Spleen (tissue), 7 donors: ENCODE measurements around the gene DLG1.

ENCODE experiments used
- POLR2A ChIP-seq, 3 donors: fragments of 450-650 bp; IDR thresholded peaks; one replicate each; pipeline ENCODE4 v1.5.1; 2017; ENCODE audit warnings: antibody characterized with exemption in 3 of 3, mild to moderate bottlenecking in 1 of 3
- TF ChIP-seq, protein P1 (sequence below), 11 experiments: fragments of 200-600 bp in 7 of 11; fragments of 450-650 bp in 4 of 11; sonication (generic) in 4 of 11; IDR thresholded peaks in 8 of 11; conservative IDR thresholded peaks in 3 of 11; 1 replicate in 7 of 11; 2 replicates in 4 of 11; pipeline versions ENCODE4 v1.4.0 to v1.8.0; 2016 to 2021; ENCODE audit warnings: antibody characterized with exemption in 11 of 11, inconsistent platforms in 4 of 11, mild to moderate bottlenecking in 1 of 11
- donor health status: DM: no; HTN: no; CAD: no; lungs with moderate emphysema.
- donor health status: DM: no; HTN: no; CAD: no.
- donor health status: DM: no; HTN: no; CAD: no.

- TF ChIP-seq, protein P1, sequence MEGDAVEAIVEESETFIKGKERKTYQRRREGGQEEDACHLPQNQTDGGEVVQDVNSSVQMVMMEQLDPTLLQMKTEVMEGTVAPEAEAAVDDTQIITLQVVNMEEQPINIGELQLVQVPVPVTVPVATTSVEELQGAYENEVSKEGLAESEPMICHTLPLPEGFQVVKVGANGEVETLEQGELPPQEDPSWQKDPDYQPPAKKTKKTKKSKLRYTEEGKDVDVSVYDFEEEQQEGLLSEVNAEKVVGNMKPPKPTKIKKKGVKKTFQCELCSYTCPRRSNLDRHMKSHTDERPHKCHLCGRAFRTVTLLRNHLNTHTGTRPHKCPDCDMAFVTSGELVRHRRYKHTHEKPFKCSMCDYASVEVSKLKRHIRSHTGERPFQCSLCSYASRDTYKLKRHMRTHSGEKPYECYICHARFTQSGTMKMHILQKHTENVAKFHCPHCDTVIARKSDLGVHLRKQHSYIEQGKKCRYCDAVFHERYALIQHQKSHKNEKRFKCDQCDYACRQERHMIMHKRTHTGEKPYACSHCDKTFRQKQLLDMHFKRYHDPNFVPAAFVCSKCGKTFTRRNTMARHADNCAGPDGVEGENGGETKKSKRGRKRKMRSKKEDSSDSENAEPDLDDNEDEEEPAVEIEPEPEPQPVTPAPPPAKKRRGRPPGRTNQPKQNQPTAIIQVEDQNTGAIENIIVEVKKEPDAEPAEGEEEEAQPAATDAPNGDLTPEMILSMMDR (IDR thresholded peaks at IDR 0.05 in 8 of 11, conservative IDR thresholded peaks at IDR 0.05 in 3 of 11): no peak
- TF ChIP-seq POLR2A (IDR thresholded peaks at IDR 0.05): no peak
Observed at GRCh38 chr3:197010556-197011351, 287.7 kb downstream of the DLG1 start.
